ENCODE measurements around the gene KRTAP13-3. TPM values are rescaled to one million over a fixed set of nuclear protein-coding genes. Genes with fewer than 3 reads are reported as not detected.

KRTAP13-3 gene
- total and polyA plus RNA-seq, 2 of the 13 experiments (the other 11 are each of a cell fraction or from before 2014, with no cell fraction given) = not detected

DNA sequence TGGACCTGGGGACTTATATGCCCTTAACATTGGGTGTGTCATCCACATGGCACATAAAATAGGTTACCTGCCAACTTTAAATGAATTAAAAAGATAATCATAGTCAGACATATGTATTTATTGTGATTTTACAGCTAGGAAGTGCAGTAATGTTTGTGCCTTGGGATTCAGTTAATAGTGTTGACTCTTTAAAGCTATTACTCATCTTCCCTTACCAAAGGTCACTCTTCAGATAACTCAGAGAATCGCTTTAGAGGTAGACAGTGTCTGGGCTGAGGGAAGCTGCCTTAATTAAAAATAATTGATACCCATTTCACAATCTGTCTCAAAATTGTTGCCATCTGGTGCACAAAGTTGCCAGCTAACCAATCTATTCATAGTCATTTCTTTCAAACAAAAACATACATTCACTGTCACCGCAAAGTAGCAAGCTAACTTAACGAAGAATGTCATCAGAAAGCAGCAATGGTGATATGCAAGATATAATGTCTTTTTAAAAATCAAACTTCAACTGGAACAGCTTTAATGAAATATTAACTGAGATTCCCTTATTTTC lies 11.4 kb upstream of the KRTAP13-3 start (continued):
- no peak for TF ChIP-seq KDM2A (CRISPR knock-in tag; IDR thresholded peaks at IDR 0.05; ENCODE audit: borderline replicate concordance, low read depth)
- TF ChIP-seq, protein P1, sequence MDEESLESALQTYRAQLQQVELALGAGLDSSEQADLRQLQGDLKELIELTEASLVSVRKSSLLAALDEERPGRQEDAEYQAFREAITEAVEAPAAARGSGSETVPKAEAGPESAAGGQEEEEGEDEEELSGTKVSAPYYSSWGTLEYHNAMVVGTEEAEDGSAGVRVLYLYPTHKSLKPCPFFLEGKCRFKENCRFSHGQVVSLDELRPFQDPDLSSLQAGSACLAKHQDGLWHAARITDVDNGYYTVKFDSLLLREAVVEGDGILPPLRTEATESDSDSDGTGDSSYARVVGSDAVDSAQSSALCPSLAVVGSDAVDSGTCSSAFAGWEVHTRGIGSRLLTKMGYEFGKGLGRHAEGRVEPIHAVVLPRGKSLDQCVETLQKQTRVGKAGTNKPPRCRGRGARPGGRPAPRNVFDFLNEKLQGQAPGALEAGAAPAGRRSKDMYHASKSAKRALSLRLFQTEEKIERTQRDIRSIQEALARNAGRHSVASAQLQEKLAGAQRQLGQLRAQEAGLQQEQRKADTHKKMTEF (CRISPR knock-in tag; IDR thresholded peaks at IDR 0.05) = no peak
- TF ChIP-seq HNRNPUL1 (IDR thresholded peaks at IDR 0.05; ENCODE audit: low read depth, low read length) = no peak
- TF ChIP-seq, protein P2, sequence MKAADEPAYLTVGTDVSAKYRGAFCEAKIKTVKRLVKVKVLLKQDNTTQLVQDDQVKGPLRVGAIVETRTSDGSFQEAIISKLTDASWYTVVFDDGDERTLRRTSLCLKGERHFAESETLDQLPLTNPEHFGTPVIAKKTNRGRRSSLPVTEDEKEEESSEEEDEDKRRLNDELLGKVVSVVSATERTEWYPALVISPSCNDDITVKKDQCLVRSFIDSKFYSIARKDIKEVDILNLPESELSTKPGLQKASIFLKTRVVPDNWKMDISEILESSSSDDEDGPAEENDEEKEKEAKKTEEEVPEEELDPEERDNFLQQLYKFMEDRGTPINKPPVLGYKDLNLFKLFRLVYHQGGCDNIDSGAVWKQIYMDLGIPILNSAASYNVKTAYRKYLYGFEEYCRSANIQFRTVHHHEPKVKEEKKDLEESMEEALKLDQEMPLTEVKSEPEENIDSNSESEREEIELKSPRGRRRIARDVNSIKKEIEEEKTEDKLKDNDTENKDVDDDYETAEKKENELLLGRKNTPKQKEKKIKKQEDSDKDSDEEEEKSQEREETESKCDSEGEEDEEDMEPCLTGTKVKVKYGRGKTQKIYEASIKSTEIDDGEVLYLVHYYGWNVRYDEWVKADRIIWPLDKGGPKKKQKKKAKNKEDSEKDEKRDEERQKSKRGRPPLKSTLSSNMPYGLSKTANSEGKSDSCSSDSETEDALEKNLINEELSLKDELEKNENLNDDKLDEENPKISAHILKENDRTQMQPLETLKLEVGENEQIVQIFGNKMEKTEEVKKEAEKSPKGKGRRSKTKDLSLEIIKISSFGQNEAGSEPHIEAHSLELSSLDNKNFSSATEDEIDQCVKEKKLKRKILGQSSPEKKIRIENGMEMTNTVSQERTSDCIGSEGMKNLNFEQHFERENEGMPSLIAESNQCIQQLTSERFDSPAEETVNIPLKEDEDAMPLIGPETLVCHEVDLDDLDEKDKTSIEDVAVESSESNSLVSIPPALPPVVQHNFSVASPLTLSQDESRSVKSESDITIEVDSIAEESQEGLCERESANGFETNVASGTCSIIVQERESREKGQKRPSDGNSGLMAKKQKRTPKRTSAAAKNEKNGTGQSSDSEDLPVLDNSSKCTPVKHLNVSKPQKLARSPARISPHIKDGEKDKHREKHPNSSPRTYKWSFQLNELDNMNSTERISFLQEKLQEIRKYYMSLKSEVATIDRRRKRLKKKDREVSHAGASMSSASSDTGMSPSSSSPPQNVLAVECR (CRISPR knock-in tag; IDR thresholded peaks at IDR 0.05; ENCODE audit: borderline replicate concordance) = no peak
- TF ChIP-seq ZNF230 (CRISPR knock-in tag; IDR thresholded peaks at IDR 0.05) = no peak
- TF ChIP-seq CBFB (CRISPR knock-in tag; IDR thresholded peaks at IDR 0.05) = no peak
- TF ChIP-seq ZNF780A (CRISPR knock-in tag; IDR thresholded peaks at IDR 0.05) = no peak
- TF ChIP-seq ZNF772 (CRISPR knock-in tag; IDR thresholded peaks at IDR 0.05) = no peak
- TF ChIP-seq, protein P3, sequence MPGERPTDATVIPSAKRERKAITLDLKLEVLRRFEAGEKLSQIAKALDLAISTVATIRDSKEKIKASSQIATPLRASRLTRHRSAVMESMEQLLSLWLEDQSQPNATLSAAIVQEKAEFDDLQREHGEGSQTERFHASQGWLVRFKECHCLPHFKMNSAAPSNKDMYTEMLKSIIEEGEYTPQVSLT (CRISPR knock-in tag; IDR thresholded peaks at IDR 0.05; ENCODE audit: borderline replicate concordance, low read depth) = no peak

All from HepG2 (cell line).